Lower leg skin (tissue), 3 donors: Measurements from ENCODE around the gene HSF5.

Experiments
- CTCF ChIP-seq, 3 donors: fragments of 450-650 bp; IDR thresholded peaks; one replicate each; pipeline ENCODE4 v1.5.1; 2016; ENCODE audit warnings: antibody characterized with exemption in 3 of 3, mild to moderate bottlenecking in 3 of 3, moderate library complexity in 2 of 3
- POLR2A ChIP-seq, 2 donors: fragments of 450-650 bp; IDR thresholded peaks; one replicate each; pipeline ENCODE4 v1.6.1; 2016 to 2017; ENCODE audit warnings: antibody characterized with exemption in 2 of 2, mild to moderate bottlenecking in 1 of 2, moderate library complexity in 1 of 2

- no peak for TF ChIP-seq POLR2A (IDR thresholded peaks at IDR 0.05)
- no peak for TF ChIP-seq CTCF (IDR thresholded peaks at IDR 0.05)
Measured at GRCh38 chr17:58427807-58428206, 60.4 kb downstream of the HSF5 start.
